Thyroid gland (tissue), 4 donors: ENCODE measurements around the gene KLHL12.

Experiments used
- POLR2A ChIP-seq, 2 donors: fragments of 450-650 bp; IDR thresholded peaks; one replicate each; pipeline ENCODE4 v1.6.1; 2017; ENCODE audit warnings: antibody characterized with exemption in 2 of 2, mild to moderate bottlenecking in 2 of 2, moderate library complexity in 1 of 2
- TF ChIP-seq, protein P1 (sequence below), 6 experiments: fragments of 200-600 bp in 3 of 6; fragments of 450-650 bp in 3 of 6; sonication (generic) in 3 of 6; IDR thresholded peaks; one replicate each; pipeline ENCODE4 v1.5.1; 2016 to 2019; ENCODE audit warnings: antibody characterized with exemption in 6 of 6, mild to moderate bottlenecking in 2 of 6, inconsistent platforms in 1 of 6, moderate library complexity in 1 of 6

DNA sequence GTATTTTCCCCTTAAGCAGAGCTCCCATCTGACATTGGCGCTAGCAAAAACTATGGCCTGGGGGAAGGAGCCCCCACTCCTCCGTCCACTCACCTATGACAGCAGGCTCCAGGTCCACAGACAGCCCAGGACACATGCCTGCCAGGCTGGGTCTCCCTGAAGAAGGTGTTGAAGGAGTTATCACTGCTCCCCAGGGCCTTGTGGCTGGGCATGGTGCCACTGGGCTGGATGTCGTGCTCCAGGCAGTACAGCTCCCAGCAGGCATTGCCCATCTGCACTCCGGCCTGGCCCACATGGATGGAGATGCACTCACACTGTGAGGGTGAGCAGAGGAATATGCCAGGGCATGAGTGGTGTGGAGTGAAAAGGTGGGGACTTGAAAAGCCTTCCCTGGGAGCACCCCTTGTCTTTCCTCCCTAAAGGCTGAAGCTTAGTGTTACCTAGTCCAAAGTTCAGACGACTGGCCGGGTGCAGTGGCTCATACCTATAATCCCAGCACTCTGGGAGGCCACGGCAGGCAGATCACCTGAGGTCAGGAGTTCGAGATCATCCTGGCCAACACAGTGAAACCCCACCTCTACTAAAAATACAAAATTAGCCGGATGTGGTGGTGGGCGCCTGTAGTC is 68.1 kb downstream of the KLHL12 start:
- TF ChIP-seq, protein P1, sequence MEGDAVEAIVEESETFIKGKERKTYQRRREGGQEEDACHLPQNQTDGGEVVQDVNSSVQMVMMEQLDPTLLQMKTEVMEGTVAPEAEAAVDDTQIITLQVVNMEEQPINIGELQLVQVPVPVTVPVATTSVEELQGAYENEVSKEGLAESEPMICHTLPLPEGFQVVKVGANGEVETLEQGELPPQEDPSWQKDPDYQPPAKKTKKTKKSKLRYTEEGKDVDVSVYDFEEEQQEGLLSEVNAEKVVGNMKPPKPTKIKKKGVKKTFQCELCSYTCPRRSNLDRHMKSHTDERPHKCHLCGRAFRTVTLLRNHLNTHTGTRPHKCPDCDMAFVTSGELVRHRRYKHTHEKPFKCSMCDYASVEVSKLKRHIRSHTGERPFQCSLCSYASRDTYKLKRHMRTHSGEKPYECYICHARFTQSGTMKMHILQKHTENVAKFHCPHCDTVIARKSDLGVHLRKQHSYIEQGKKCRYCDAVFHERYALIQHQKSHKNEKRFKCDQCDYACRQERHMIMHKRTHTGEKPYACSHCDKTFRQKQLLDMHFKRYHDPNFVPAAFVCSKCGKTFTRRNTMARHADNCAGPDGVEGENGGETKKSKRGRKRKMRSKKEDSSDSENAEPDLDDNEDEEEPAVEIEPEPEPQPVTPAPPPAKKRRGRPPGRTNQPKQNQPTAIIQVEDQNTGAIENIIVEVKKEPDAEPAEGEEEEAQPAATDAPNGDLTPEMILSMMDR (IDR thresholded peaks at IDR 0.05), result no peak
- no peak for TF ChIP-seq POLR2A (IDR thresholded peaks at IDR 0.05)
